GM19467 (cell line): ENCODE results near the gene ANKHD1.
"Not testable (repeated sequence)": the region's sequence is repeated elsewhere in the genome, so short reads cannot be mapped to it uniquely, and the experiment has no call there.

Source experiments
- ATAC-seq: cut with Tn5 transposase; IDR thresholded peaks from one replicate; pipeline ENCODE4 v1.9.1; 2021; ENCODE audit warnings: mild to moderate bottlenecking, moderate library complexity; ENCODE audit not compliant: unreplicated experiment

ANKHD1 gene

GRCh38 chr5:140418862-140419520 is 17.4 kb downstream of the ANKHD1 start:
- ATAC-seq = no peak

- no peak for ATAC-seq
These were observed 18.6 kb downstream of the ANKHD1 start for GRCh38 chr5:140420226-140420570.

- ATAC-seq = no peak
These were observed 19.2 kb downstream of the ANKHD1 start for GRCh38 chr5:140420665-140421361.

- not testable (repeated sequence) for ATAC-seq
These were observed 19.7 kb downstream of the ANKHD1 start for GRCh38 chr5:140421375-140421774.

GRCh38 chr5:140423609-140424008 is 22.0 kb downstream of the ANKHD1 start:
- ATAC-seq = no peak

- ATAC-seq = no peak
These were observed 22.5 kb downstream of the ANKHD1 start for GRCh38 chr5:140424135-140424534.

GRCh38 chr5:140427726-140428125 is 26.1 kb downstream of the ANKHD1 start:
- ATAC-seq = not testable (repeated sequence)

- ATAC-seq = no peak
These were observed 28.1 kb downstream of the ANKHD1 start for GRCh38 chr5:140429724-140430123.

- no peak for ATAC-seq
These were observed 30.6 kb downstream of the ANKHD1 start for GRCh38 chr5:140432212-140432611.

- no peak for ATAC-seq
These were observed 31.3 kb downstream of the ANKHD1 start for GRCh38 chr5:140432916-140433315.

GRCh38 chr5:140457368-140457767 is 55.7 kb downstream of the ANKHD1 start:
- not testable (repeated sequence) for ATAC-seq

- no peak for ATAC-seq
These were observed 65.5 kb downstream of the ANKHD1 start for GRCh38 chr5:140466981-140467742.

- no peak for ATAC-seq
These were observed 66.6 kb downstream of the ANKHD1 start for GRCh38 chr5:140468188-140468587.

GRCh38 chr5:140469259-140469658 is 67.6 kb downstream of the ANKHD1 start:
- ATAC-seq = no peak

GRCh38 chr5:140480310-140481014 is 78.8 kb downstream of the ANKHD1 start:
- ATAC-seq = no peak

GRCh38 chr5:140481758-140482157 is 80.1 kb downstream of the ANKHD1 start:
- ATAC-seq = no peak

- ATAC-seq = no peak
These were observed 81.4 kb downstream of the ANKHD1 start for GRCh38 chr5:140483055-140483454.

GRCh38 chr5:140488141-140488540 is 86.5 kb downstream of the ANKHD1 start:
- ATAC-seq = not testable (repeated sequence)

- no peak for ATAC-seq
These were observed 87.3 kb downstream of the ANKHD1 start for GRCh38 chr5:140488914-140489313.

- ATAC-seq = no peak
These were observed 96.3 kb downstream of the ANKHD1 start for GRCh38 chr5:140497897-140498296.

- ATAC-seq = no peak
These were observed 97.0 kb downstream of the ANKHD1 start for GRCh38 chr5:140498591-140498990.
